GM19324 (cell line): ENCODE measurements around the gene IFITM2.
A peak's percentile ranks its signal among the peaks of the same experiment; 100 is the strongest.
"Not testable (repeated sequence)": the region's sequence is repeated elsewhere in the genome, so short reads cannot be mapped to it uniquely, and the experiment has no call there.

Source experiments
- ATAC-seq: cut with Tn5 transposase; IDR thresholded peaks from one replicate; pipeline ENCODE4 v1.9.1; 2021; ENCODE audit warnings: mild to moderate bottlenecking, moderate library complexity; ENCODE audit not compliant: unreplicated experiment, low FRiP score

Gene IFITM2

GRCh38 chr11:304915-305843 lies 2.4 kb upstream of the IFITM2 start:
- ATAC-seq: no peak

- ATAC-seq: no peak
These were observed 1.8 kb upstream of the IFITM2 start for GRCh38 chr11:305844-306211.

GRCh38 chr11:306645-307371 lies 808 bp upstream of the IFITM2 start:
- no peak for ATAC-seq

GRCh38 chr11:308740-309665 lies 1.4 kb downstream of the IFITM2 start:
- ATAC-seq: not testable (repeated sequence)

- ATAC-seq: not testable (repeated sequence)
These were observed 2.5 kb downstream of the IFITM2 start for GRCh38 chr11:309979-310572.

- ATAC-seq: peak; percentile 32
These were observed 3.6 kb downstream of the IFITM2 start for GRCh38 chr11:311013-311748.

GRCh38 chr11:312092-312816 lies 4.6 kb downstream of the IFITM2 start:
- ATAC-seq: no peak

GRCh38 chr11:313304-313786 lies 5.7 kb downstream of the IFITM2 start:
- peak; percentile 3 for ATAC-seq

GRCh38 chr11:313787-314553 lies 6.4 kb downstream of the IFITM2 start, which contains the start of gene IFITM1:
IFITM1 (plus strand) TSS chr11:314040; CDS start chr11:314171, 131 bp downstream.
- peak; percentile 40 for ATAC-seq

GRCh38 chr11:314554-314875 lies 6.9 kb downstream of the IFITM2 start:
- ATAC-seq: not testable (repeated sequence)

- ATAC-seq: no peak
These were observed 7.5 kb downstream of the IFITM2 start for GRCh38 chr11:315051-315481.

GRCh38 chr11:315516-315994 lies 7.9 kb downstream of the IFITM2 start:
- ATAC-seq: no peak

GRCh38 chr11:316031-316701 lies 8.6 kb downstream of the IFITM2 start:
- ATAC-seq: no peak

- ATAC-seq: no peak
These were observed 9.3 kb downstream of the IFITM2 start for GRCh38 chr11:316891-317301.

GRCh38 chr11:317668-318404 lies 10.2 kb downstream of the IFITM2 start:
- peak; percentile 5 for ATAC-seq

- peak; percentile 50 for ATAC-seq
These were observed 10.9 kb downstream of the IFITM2 start for GRCh38 chr11:318405-319120.
